ENCODE results near the gene ECI2.

The ECI2 gene

DNA sequence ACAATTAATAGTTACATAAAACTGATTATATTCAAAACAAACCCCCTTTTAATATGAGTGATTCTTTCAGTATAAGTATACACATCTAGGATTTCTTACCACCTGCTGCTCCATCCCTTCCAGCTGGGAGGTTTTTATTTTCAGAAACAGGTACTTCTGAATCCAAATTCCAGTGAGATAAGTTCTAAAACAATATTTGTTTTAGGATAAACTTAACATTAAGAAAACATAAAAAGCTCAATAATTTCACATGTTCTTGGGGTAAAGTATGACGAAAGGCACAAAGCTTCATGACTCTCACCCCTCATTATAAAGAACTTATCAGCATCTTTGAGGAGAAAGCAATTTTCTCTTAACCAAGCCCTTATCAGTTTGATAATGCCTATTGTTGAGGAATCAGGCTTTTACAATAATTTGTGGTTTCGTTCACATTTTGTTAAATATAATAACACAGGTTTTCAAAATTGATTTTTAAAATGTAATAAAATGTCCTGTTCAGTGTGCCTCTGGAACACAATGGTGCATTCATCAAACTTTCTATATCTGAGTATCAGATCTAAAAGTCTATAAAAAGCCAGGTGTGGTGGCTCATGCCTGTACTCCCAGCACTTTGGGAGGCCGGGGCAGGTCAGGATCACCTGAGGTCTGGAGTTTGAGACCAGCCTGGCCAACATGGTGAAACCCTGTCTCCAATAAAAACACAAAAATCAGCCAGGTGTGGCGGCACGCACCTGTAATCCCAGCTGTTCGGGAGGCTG lies 60.7 kb downstream of the ECI2 start:
- no peak overlapping the region for H3K27ac ChIP-seq (ENCODE audit: low read depth, low read length)
- no peak overlapping the region for H3K4me3 ChIP-seq (ENCODE audit: low read depth, low read length)
- no peaks in the 10 kb centered on the region for H3K36me3 ChIP-seq (ENCODE audit: control insufficient read depth, insufficient read depth, low read length)
- no peaks in the 10 kb centered on the region for H3K9me3 ChIP-seq (ENCODE audit: control insufficient read depth, insufficient read depth, low read length)
- H3K9ac ChIP-seq (ENCODE audit: low read depth, low read length), result no peak overlapping the region
- no peaks in the 10 kb centered on the region for H3K4me1 ChIP-seq (ENCODE audit: control insufficient read depth, insufficient read depth, low read length)
- H3K27me3 ChIP-seq (ENCODE audit: control insufficient read depth, insufficient read depth, low read length), result no peaks in the 10 kb centered on the region

GRCh38 chr6:4071330-4071729 lies 64.0 kb downstream of the ECI2 start:
- no peaks in the 10 kb centered on the region for H3K9me3 ChIP-seq (ENCODE audit: control insufficient read depth, insufficient read depth, low read length)
- no peaks in the 10 kb centered on the region for H3K36me3 ChIP-seq (ENCODE audit: control insufficient read depth, insufficient read depth, low read length)

GRCh38 chr6:4069199-4069598 lies 66.2 kb downstream of the ECI2 start:
- Histone ChIP-seq H3K9me3 (ENCODE audit: control insufficient read depth, insufficient read depth, low read length) (no peaks in the 10 kb centered on the region), H3K9ac (ENCODE audit: low read depth, low read length) (no peak overlapping the region), H3K27me3 (ENCODE audit: control insufficient read depth, insufficient read depth, low read length) (no peaks in the 10 kb centered on the region), H3K36me3 (ENCODE audit: control insufficient read depth, insufficient read depth, low read length) (peaks cover 15% of the 10 kb centered on the region), H3K4me1 (ENCODE audit: control insufficient read depth, insufficient read depth, low read length) (no peaks in the 10 kb centered on the region), H3K27ac (ENCODE audit: low read depth, low read length) (no peak overlapping the region), H3K4me3 (ENCODE audit: low read depth, low read length) (no peak overlapping the region)

More at GRCh38 chr6:4071330-4071729, 64.0 kb downstream of the ECI2 start:
- Histone ChIP-seq H3K4me1 (ENCODE audit: control insufficient read depth, insufficient read depth, low read length) (no peaks in the 10 kb centered on the region), H3K27me3 (ENCODE audit: control insufficient read depth, insufficient read depth, low read length) (no peaks in the 10 kb centered on the region), H3K4me3 (ENCODE audit: low read depth, low read length) (no peak overlapping the region), H3K27ac (ENCODE audit: low read depth, low read length) (no peak overlapping the region), H3K9ac (ENCODE audit: low read depth, low read length) (no peak overlapping the region)

DNA sequence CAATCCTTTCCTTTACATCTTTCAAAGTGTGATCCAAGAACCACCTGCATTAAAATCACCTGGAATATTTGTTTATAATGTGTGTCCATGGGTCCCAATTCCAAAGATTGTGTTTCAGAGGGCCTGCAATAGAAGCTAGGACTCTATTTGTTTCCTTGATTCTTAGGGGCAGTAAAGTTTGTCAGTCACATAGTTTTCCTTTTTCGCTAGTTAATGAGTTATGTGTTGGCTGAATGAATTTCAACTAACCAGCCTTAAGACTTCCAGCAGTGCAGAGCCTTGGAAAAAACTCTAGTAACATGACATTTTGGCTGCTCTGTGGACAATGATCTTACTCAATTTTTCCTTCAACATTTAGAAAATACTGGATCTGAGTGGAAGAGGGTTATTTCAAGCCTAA lies 67.7 kb downstream of the ECI2 start:
- no peak overlapping the region for H3K27ac ChIP-seq (ENCODE audit: low read depth, low read length)
- H3K4me3 ChIP-seq (ENCODE audit: low read depth, low read length), result no peak overlapping the region
- H3K36me3 ChIP-seq (ENCODE audit: control insufficient read depth, insufficient read depth, low read length), result peaks cover 30% of the 10 kb centered on the region
- no peaks in the 10 kb centered on the region for H3K4me1 ChIP-seq (ENCODE audit: control insufficient read depth, insufficient read depth, low read length)
- H3K9ac ChIP-seq (ENCODE audit: low read depth, low read length), result no peak overlapping the region
- H3K27me3 ChIP-seq (ENCODE audit: control insufficient read depth, insufficient read depth, low read length), result no peaks in the 10 kb centered on the region
- no peaks in the 10 kb centered on the region for H3K9me3 ChIP-seq (ENCODE audit: control insufficient read depth, insufficient read depth, low read length)

DNA sequence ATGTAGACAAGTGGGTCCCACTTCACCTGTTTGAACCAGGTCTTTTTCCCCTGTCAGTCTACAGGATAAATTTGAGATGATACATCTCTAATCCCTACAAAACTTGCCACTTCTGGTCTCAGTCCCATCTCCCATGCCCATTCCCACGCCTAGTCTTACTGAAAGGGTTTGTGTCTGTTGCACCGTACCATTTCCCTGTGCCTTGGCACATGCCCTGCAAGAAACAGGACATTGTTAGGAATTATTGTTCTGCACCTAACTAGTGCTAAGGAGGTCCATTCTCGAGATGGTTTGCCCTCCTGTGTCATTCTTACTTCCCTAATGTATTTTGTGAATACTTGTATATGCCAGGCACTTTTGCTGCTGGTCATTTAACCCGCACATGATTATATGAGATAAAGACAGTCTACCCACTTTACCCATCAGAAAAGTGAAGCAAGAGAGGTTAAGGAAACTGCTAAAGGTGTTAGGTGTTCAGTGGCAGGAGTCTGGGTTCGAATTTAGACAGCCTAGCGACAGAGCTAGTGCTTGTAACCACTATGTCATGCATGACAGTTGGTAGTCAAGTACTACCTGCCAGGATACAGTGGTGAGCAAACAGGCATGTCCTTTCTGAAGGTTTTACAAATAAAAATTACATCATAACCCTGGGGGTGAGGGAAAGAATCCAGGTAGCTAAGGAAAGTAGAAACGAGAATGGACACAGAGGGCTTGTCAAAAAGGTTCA lies 69.2 kb downstream of the ECI2 start:
- Histone ChIP-seq H3K27ac (ENCODE audit: low read depth, low read length) (no peak overlapping the region), H3K9me3 (ENCODE audit: control insufficient read depth, insufficient read depth, low read length) (no peaks in the 10 kb centered on the region), H3K4me3 (ENCODE audit: low read depth, low read length) (no peak overlapping the region), H3K36me3 (ENCODE audit: control insufficient read depth, insufficient read depth, low read length) (peaks cover 45% of the 10 kb centered on the region), H3K9ac (ENCODE audit: low read depth, low read length) (no peak overlapping the region), H3K4me1 (ENCODE audit: control insufficient read depth, insufficient read depth, low read length) (no peaks in the 10 kb centered on the region), H3K27me3 (ENCODE audit: control insufficient read depth, insufficient read depth, low read length) (no peaks in the 10 kb centered on the region)

Data from HUES48 (cell line).